K562 (cell line): ENCODE measurements around the gene TOMM70. TPM values are rescaled to one million over a fixed set of nuclear protein-coding genes. Genes with fewer than 3 reads are reported as not detected.

Experiments used
- C11orf30 ChIP-seq: fragments of 450-650 bp; IDR thresholded peaks from 2 replicates; pipeline ENCODE4 v1.6.1; 2016; ENCODE audit warnings: low read depth, mild to moderate bottlenecking
- GMEB1 ChIP-seq: fragments of 250-450 bp; sonication (Bioruptor Pico); IDR thresholded peaks from 2 replicates; pipeline ENCODE4 v1.4.0; 2020; ENCODE audit warnings: mild to moderate bottlenecking
- HCFC1 ChIP-seq: IDR thresholded peaks from 2 replicates; pipeline ENCODE4 v1.6.1; 2012; ENCODE audit warnings: low read depth, low read length, improper control_type of control experiment
- ID3 ChIP-seq, 2 experiments: fragments of 250-450 bp in 1 of 2; fragments of 450-650 bp in 1 of 2; sonication (Bioruptor Pico) in 1 of 2; IDR thresholded peaks; 2 replicates each; pipeline versions ENCODE4 v1.6.1 to v1.8.0; 2016 to 2021; ENCODE audit warnings: mild to moderate bottlenecking in 2 of 2, moderate library complexity in 2 of 2, missing compliant biosample characterization in 1 of 2, missing genetic modification characterization in 1 of 2
- MTF1 ChIP-seq: fragments of 250-450 bp; sonication (Bioruptor Pico); IDR thresholded peaks from 2 replicates; pipeline ENCODE4 v1.9.0; 2021; ENCODE audit warnings: moderate library complexity, mild to moderate bottlenecking, inconsistent platforms, borderline replicate concordance
- MYBL2 ChIP-seq, 2 experiments: fragments of 450-650 bp in 1 of 2; sonication (generic) in 1 of 2; formaldehyde crosslinking in 1 of 2; IDR thresholded peaks; 2 replicates each; pipeline versions ENCODE4 v1.6.1 to v1.8.1; 2017 to 2022; ENCODE audit warnings: borderline replicate concordance in 1 of 2, inconsistent platforms in 1 of 2, low read depth in 1 of 2, mild to moderate bottlenecking in 1 of 2, missing genetic modification reagents in 1 of 2, moderate library complexity in 1 of 2
- PHF20 ChIP-seq: fragments of 450-650 bp; IDR thresholded peaks from 2 replicates; pipeline ENCODE4 v1.6.1; 2018; ENCODE audit not compliant: partially characterized antibody
- RBM15 ChIP-seq: fragments of 200-400 bp; formaldehyde crosslinking; IDR thresholded peaks from 2 replicates; pipeline ENCODE4 v1.6.1; 2018; ENCODE audit warnings: mild to moderate bottlenecking, low read length, moderate library complexity; ENCODE audit not compliant: insufficient read depth
- SAP30 ChIP-seq: fragments of 200-600 bp; sonication (generic); IDR thresholded peaks from 2 replicates; pipeline ENCODE4 v1.6.1; 2012; ENCODE audit warnings: borderline replicate concordance, low read depth, mild to moderate bottlenecking, moderate library complexity, low read length, control low read depth, inconsistent platforms; ENCODE audit not compliant: insufficient read depth, poor library complexity, severe bottlenecking
- SMAD1 ChIP-seq: fragments of 150-350 bp; IDR thresholded peaks from 2 replicates; pipeline ENCODE4 v1.6.1; 2014; ENCODE audit warnings: low read length, low read depth; ENCODE audit not compliant: partially characterized antibody
- SRSF9 ChIP-seq: fragments of 200-400 bp; formaldehyde crosslinking; IDR thresholded peaks from 2 replicates; pipeline ENCODE4 v1.6.1; 2017; ENCODE audit warnings: low read depth, low read length, borderline replicate concordance
- TBP ChIP-seq: optimal IDR thresholded peaks from 2 replicates; pipeline ENCODE3; 2011; ENCODE audit warnings: low read depth, low read length, improper control_type of control experiment
- YY1 ChIP-seq, 3 experiments: IDR thresholded peaks; 2 replicates each; pipeline ENCODE4 v1.6.1; 2011; ENCODE audit warnings: low read length in 2 of 3, mild to moderate bottlenecking in 2 of 3, moderate library complexity in 2 of 3, borderline replicate concordance in 1 of 3, control low read depth in 1 of 3, low read depth in 1 of 3; ENCODE audit not compliant: insufficient read depth in 3 of 3, insufficient replicate concordance in 2 of 3, control insufficient read depth in 1 of 3, insufficient read length in 1 of 3; ENCODE audit errors: extremely low read depth in 1 of 3
- ZBTB7A ChIP-seq: IDR thresholded peaks from 2 replicates; pipeline ENCODE4 v1.6.1; 2011; ENCODE audit warnings: low read depth, mild to moderate bottlenecking, low read length, moderate library complexity, borderline replicate concordance; ENCODE audit not compliant: control insufficient read depth
- ZNF217 ChIP-seq: sonication (generic); formaldehyde crosslinking; IDR thresholded peaks from 2 replicates; pipeline ENCODE4 v1.8.0; 2022; ENCODE audit warnings: mild to moderate bottlenecking, missing genetic modification reagents
- ZNF592 ChIP-seq: fragments of 450-650 bp; IDR thresholded peaks from 2 replicates; pipeline ENCODE4 v1.6.1; 2017; ENCODE audit warnings: antibody characterized with exemption, mild to moderate bottlenecking
- polyA plus RNA-seq, 8 experiments: library from polyadenylated mRNA; depleted of rRNA in 4 of 8; stranded (reverse) in 5 of 8; unstranded in 3 of 8; fragments of >200 nt; fragmentation: Nextera tagmentation in 2 of 8; fragmentation: Illumina TruSeq in 1 of 8; extraction: Ambion mirVana in 2 of 8; extraction: Trizol in 1 of 8; gene quantifications; 2 replicates each; pipeline versions ENCODE4 v1.2.1 to v1.2.3, GENCODE V29; 2011 to 2014; ENCODE audit warnings: inconsistent platforms in 1 of 8, missing spikeins in 1 of 8
- total RNA-seq, 7 experiments: library from RNA; depleted of rRNA in 6 of 7; stranded (reverse); fragments of >200 nt in 6 of 7; fragmentation: Illumina TruSeq in 2 of 7; extraction: Trizol in 2 of 7; gene quantifications; 2 replicates each; pipeline versions ENCODE4 v1.2.1 to v1.2.3, GENCODE V29; 2011 to 2021; ENCODE audit warnings: low replicate concordance in 1 of 7

The TOMM70 gene
- total and polyA plus RNA-seq, 9 of the 15 experiments (the other 6 are each of a cell fraction or from before 2014, with no cell fraction given) = 17.5 to 75.6 (median 54.9) TPM

GRCh38 chr3:100334488-100335351 is 66.2 kb downstream of the TOMM70 start, which contains the start of gene NIT2 (continued):
- TF ChIP-seq GMEB1 (CRISPR knock-in tag) (peak; percentile 34; the same call in 1 of the 2 replicates), SRSF9 (no peak), ZNF217 (CRISPR knock-in tag) (no peak), TBP (peak; percentile 60), ZNF592 (peak; percentile 63; the same call in 1 of the 2 replicates), RBM15 (no peak), SAP30 (no peak), ZBTB7A (peak; percentile 62; the same call in 1 of the 2 replicates), MYBL2 (IDR thresholded peaks at IDR 0.05; ENCODE audit: low read depth) (no peak), MYBL2 (CRISPR knock-in tag; IDR thresholded peaks at IDR 0.05; ENCODE audit: borderline replicate concordance) (no peak), C11orf30 (0 out of 2 replicates have a peak, but pooled peaks have one; percentile 32), ID3 (CRISPR knock-in tag; IDR thresholded peaks at IDR 0.05) (no peak), ID3 (tag; IDR thresholded peaks at IDR 0.05) (no peak), HCFC1 (no peak; the same call in 1 of the 2 replicates), MTF1 (CRISPR knock-in tag) (no peak), PHF20 (peak; percentile 12), YY1 (IDR thresholded peaks at IDR 0.05; ENCODE audit: borderline replicate concordance in 1 of 3, control insufficient read depth in 1 of 3, extremely low read depth in 1 of 3, insufficient read depth in 3 of 3, insufficient read length in 1 of 3, insufficient replicate concordance in 2 of 3, low read depth in 1 of 3, low read length in 2 of 3) (peak in 2 of 3 experiments; percentile 7 to 59), SMAD1 (no peak)
